Hepatocyte (in vitro differentiated cells): ENCODE data around the gene MNT. TPM values are rescaled to one million over a fixed set of nuclear protein-coding genes. Genes with fewer than 3 reads are reported as not detected.
"Not testable (repeated sequence)": the region's sequence is repeated elsewhere in the genome, so short reads cannot be mapped to it uniquely, and the experiment has no call there.

ENCODE experiments used
- DNase-seq: peaks from one replicate; pipeline ENCODE4 v3.0.0-alpha.2; 2016; ENCODE audit warnings: low spot score
- H2AFZ ChIP-seq: fragments of 200-600 bp; sonication (generic); 2 replicates; pipeline ENCODE4 v1.6.0; 2016; ENCODE audit warnings: antibody characterized with exemption, mild to moderate bottlenecking
- H3K27ac ChIP-seq: fragments of 200-600 bp; sonication (generic); 2 replicates; pipeline ENCODE4 v1.5.1; 2016; ENCODE audit warnings: mild to moderate bottlenecking
- H3K27me3 ChIP-seq: fragments of 200-600 bp; sonication (generic); 2 replicates; pipeline ENCODE4 v1.6.1; 2016
- H3K36me3 ChIP-seq: fragments of 200-600 bp; sonication (generic); replicated peaks from 2 replicates; pipeline ENCODE4 v1.5.1; 2016; ENCODE audit warnings: low read depth; ENCODE audit not compliant: insufficient read depth
- H3K4me1 ChIP-seq: fragments of 200-600 bp; sonication (generic); 2 replicates; pipeline ENCODE4 v1.5.1; 2016; ENCODE audit warnings: mild to moderate bottlenecking, moderate library complexity; ENCODE audit not compliant: insufficient read depth
- H3K4me2 ChIP-seq: fragments of 200-600 bp; sonication (generic); 2 replicates; pipeline ENCODE4 v1.6.0; 2016
- H3K4me3 ChIP-seq: fragments of 200-600 bp; sonication (generic); 2 replicates; pipeline ENCODE4 v1.5.1; 2016; ENCODE audit warnings: mild to moderate bottlenecking
- H3K79me2 ChIP-seq: fragments of 200-600 bp; sonication (generic); 2 replicates; pipeline ENCODE4 v1.6.0; 2017; ENCODE audit warnings: mild to moderate bottlenecking
- H3K9me2 ChIP-seq: fragments of 200-600 bp; sonication (generic); replicated peaks from 2 replicates; pipeline ENCODE4 v1.6.0; 2017; ENCODE audit warnings: mild to moderate bottlenecking; ENCODE audit not compliant: insufficient read depth
- H3K9me3 ChIP-seq: fragments of 200-600 bp; sonication (generic); 2 replicates; pipeline ENCODE4 v1.5.1; 2016; ENCODE audit warnings: low read depth, mild to moderate bottlenecking
- H4K20me1 ChIP-seq: fragments of 200-600 bp; sonication (generic); 2 replicates; pipeline ENCODE4 v1.6.0; 2016; ENCODE audit warnings: mild to moderate bottlenecking; ENCODE audit not compliant: insufficient read depth, poor library complexity, severe bottlenecking
- CTCF ChIP-seq: fragments of 200-600 bp; sonication (generic); IDR thresholded peaks from 2 replicates; pipeline ENCODE4 v1.5.1; 2016; ENCODE audit warnings: antibody characterized with exemption, mild to moderate bottlenecking; ENCODE audit not compliant: poor library complexity
- EZH2 ChIP-seq: fragments of 200-600 bp; sonication (generic); IDR thresholded peaks from 2 replicates; pipeline ENCODE4 v1.6.1; 2016; ENCODE audit warnings: antibody characterized with exemption, mild to moderate bottlenecking, borderline replicate concordance
- EZH2phosphoT487 ChIP-seq: fragments of 200-600 bp; sonication (generic); IDR thresholded peaks from one replicate; pipeline ENCODE4 v1.6.1; 2018; ENCODE audit warnings: antibody characterized with exemption, mild to moderate bottlenecking, low read depth, moderate library complexity; ENCODE audit not compliant: unreplicated experiment, severe bottlenecking
- WGBS: methylation state at CpG from one replicate; pipeline ENCODE4 v1.1.6; 2016; ENCODE audit warnings: low lambda C conversion rate; ENCODE audit errors: missing lambda C conversion rate; 5-methylcytosine and 5-hydroxymethylcytosine counted together
- polyA plus RNA-seq: library from polyadenylated mRNA; unstranded; fragments of >200 nt; fragmentation: Nextera tagmentation; extraction: Ambion mirVana; gene quantifications from 2 replicates; pipeline ENCODE4 v1.2.1, GENCODE V29; 2016
- total RNA-seq: library from RNA; depleted of rRNA; stranded (reverse); fragments of >200 nt; gene quantifications from 2 replicates; pipeline ENCODE4 v1.2.3, GENCODE V29; 2014

Gene MNT
- total and polyA plus RNA-seq, 2 experiments from 2014 or later = 9.9 to 11.2 TPM

DNA sequence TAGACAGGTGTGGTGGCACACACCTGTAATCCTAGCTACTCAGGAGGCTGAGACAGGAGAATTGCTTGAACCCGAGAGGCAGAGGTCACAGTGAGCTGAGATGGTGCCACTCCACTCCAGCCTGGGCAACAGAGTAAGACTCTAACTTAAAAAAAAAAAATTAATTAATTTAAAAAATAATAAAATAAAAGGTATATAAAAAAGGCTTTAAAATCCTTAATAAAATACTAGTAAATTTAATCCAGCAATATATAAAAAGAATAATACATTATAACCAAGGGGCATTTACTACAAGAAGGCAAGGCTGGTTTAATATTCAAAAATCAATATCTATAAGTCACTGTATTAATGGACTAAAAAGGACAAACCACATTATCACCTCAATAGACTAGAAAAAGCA is 44.8 kb upstream of the MNT start:
- peaks cover 3% of the 10 kb centered on the region for H3K79me2 ChIP-seq
- H3K27me3 ChIP-seq = no peaks in the 10 kb centered on the region
- H3K27ac ChIP-seq = no peak overlapping the region
- no peak overlapping the region for H3K4me2 ChIP-seq
- DNase-seq = no peak
- no peaks in the 10 kb centered on the region for H3K9me3 ChIP-seq
- H4K20me1 ChIP-seq = no peaks in the 10 kb centered on the region
- 89% methylated on average over 1 of the region's 1 CpG for WGBS
- H3K36me3 ChIP-seq = no peaks in the 10 kb centered on the region
- H3K4me1 ChIP-seq = no peaks in the 10 kb centered on the region
- no peaks in the 10 kb centered on the region for H3K9me2 ChIP-seq
- H3K4me3 ChIP-seq = no peak overlapping the region
- TF ChIP-seq EZH2 (no peak), CTCF (no peak), EZH2phosphoT487 (no peak)
- H2AFZ ChIP-seq = no peak overlapping the region

DNA sequence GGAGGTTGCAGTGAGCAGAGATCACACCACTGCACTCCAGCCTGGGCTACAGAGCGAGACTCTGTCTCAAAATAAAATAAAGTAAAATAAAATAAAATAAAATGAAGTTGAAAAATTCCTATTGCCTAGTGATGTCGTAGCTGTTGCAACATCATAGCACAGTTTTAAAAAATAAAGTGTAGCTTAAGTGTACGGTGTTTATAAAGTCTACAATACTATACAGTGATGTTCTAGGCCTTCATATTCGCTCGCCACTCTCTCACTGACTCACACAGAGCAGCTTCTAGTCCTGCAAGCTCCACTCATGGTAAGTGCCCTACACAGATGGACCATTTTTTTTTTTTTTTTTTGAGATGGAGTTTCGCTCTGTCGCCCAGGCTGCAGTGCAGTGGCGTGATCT is 43.5 kb upstream of the MNT start:
- Histone ChIP-seq H3K27ac (no peak overlapping the region), H3K36me3 (no peaks in the 10 kb centered on the region), H3K27me3 (no peaks in the 10 kb centered on the region), H3K4me1 (no peaks in the 10 kb centered on the region), H4K20me1 (no peaks in the 10 kb centered on the region), H2AFZ (no peak overlapping the region), H3K9me2 (no peaks in the 10 kb centered on the region), H3K9me3 (no peaks in the 10 kb centered on the region), H3K79me2 (peaks cover 3% of the 10 kb centered on the region), H3K4me3 (no peak overlapping the region), H3K4me2 (no peak overlapping the region)
- TF ChIP-seq CTCF = no peak
- TF ChIP-seq EZH2 = no peak
- TF ChIP-seq EZH2phosphoT487 = no peak
- 98% methylated on average over 8 of the region's 8 CpGs for WGBS
- DNase-seq = no peak

DNA sequence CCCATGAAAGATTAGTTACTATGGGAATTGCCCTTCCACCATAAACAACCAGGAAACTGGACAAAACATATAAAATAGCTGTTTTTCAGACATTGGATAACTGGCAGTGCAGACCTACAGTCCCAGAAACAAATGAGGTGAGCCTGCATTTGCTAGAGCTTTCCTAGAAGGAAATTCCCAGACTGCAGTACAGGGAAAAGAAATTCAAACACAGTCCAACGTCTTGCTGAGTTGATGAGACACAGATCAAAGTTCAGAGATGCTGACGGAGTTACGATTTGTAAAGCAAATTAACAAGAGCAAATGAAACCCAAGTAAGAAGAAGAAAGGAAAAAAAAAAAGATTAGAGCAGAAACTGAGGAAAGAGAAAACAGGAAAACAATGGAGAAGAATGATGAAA is 41.3 kb upstream of the MNT start:
- WGBS = 19% methylated on average over 3 of the region's 3 CpGs
- no peak overlapping the region for H2AFZ ChIP-seq
- no peaks in the 10 kb centered on the region for H4K20me1 ChIP-seq
- H3K36me3 ChIP-seq = peaks cover 3% of the 10 kb centered on the region
- peak overlapping the region; percentile 87 for H3K27ac ChIP-seq
- H3K4me3 ChIP-seq = no peak overlapping the region
- TF ChIP-seq EZH2phosphoT487 = no peak
- TF ChIP-seq CTCF = no peak
- TF ChIP-seq EZH2 = no peak
- H3K4me2 ChIP-seq = peak overlapping the region; percentile 59
- no peaks in the 10 kb centered on the region for H3K9me3 ChIP-seq
- no peaks in the 10 kb centered on the region for H3K9me2 ChIP-seq
- peak; percentile 54 for DNase-seq
- peaks cover 3% of the 10 kb centered on the region for H3K79me2 ChIP-seq
- no peaks in the 10 kb centered on the region for H3K27me3 ChIP-seq
- no peaks in the 10 kb centered on the region for H3K4me1 ChIP-seq

GRCh38 chr17:2440930-2441329 is 40.1 kb upstream of the MNT start:
- no peak for DNase-seq
- TF ChIP-seq EZH2 = no peak
- TF ChIP-seq CTCF = no peak
- no peak for TF ChIP-seq EZH2phosphoT487
- no peaks in the 10 kb centered on the region for H3K9me3 ChIP-seq
- H3K36me3 ChIP-seq = peaks cover 3% of the 10 kb centered on the region
- no peaks in the 10 kb centered on the region for H3K9me2 ChIP-seq
- no peaks in the 10 kb centered on the region for H3K27me3 ChIP-seq
- no peaks in the 10 kb centered on the region for H3K4me1 ChIP-seq
- no peak overlapping the region for H2AFZ ChIP-seq
- WGBS = 98% methylated on average over 4 of the region's 4 CpGs
- H4K20me1 ChIP-seq = no peaks in the 10 kb centered on the region
- H3K4me3 ChIP-seq = no peak overlapping the region
- peaks cover 3% of the 10 kb centered on the region for H3K79me2 ChIP-seq
- peak overlapping the region; percentile 87 for H3K27ac ChIP-seq
- no peak overlapping the region for H3K4me2 ChIP-seq

DNA sequence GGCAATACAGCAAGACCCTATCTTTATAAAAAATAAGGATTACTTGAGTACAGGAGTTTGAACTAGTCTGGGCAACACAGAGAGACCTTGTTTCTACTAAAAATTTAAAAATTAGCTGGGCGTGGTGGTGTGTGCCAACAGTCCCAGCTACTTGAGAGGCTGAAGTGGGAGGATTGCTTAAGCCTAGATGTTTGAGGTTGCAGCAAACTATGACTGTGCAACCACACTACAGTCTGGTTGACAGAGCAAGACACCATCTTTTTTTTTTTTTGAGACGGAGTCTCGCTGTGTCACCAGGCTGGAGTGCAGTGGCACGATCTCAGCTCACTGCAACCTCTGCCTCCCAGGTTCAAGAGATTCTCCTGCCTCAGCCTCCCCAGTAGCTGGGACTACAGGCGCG is 39.1 kb upstream of the MNT start:
- not testable (repeated sequence) for H4K20me1 ChIP-seq, H3K36me3 ChIP-seq, H3K4me2 ChIP-seq, H3K27ac ChIP-seq, H3K9me2 ChIP-seq, H3K79me2 ChIP-seq, H3K27me3 ChIP-seq, DNase-seq, H3K9me3 ChIP-seq, H2AFZ ChIP-seq, H3K4me3 ChIP-seq, H3K4me1 ChIP-seq
- WGBS = 98% methylated on average over 6 of the region's 6 CpGs
